ENCODE measurements around the gene MRPL12.

MRPL12 gene

DNA sequence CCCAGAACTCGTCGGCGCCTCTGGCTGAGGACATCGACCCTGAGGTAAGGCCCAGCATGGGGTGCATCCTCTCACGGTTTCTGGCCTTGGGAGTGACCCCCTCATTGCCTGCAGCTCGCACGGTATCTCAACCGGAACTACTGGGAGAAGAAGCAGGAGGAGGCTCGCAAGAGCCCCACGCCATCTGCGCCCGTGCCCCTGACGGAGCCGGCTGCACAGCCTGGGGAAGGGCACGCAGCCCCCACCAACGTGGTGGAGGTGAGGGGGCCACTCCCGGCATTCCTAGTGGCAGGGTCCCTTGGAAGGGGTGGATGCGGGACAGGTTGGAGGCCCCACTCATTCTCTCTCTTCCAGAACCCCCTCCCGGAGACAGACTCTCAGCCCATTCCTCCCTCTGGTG, 8.4 kb upstream of the MRPL12 start:
- H3K4me1 ChIP-seq, result no peaks in the 10 kb centered on the region
- no peaks in the 10 kb centered on the region for H3K9me3 ChIP-seq
- H3K27me3 ChIP-seq, result no peaks in the 10 kb centered on the region
- H3K36me3 ChIP-seq, result peaks cover 81% of the 10 kb centered on the region
- TF ChIP-seq, protein P1, sequence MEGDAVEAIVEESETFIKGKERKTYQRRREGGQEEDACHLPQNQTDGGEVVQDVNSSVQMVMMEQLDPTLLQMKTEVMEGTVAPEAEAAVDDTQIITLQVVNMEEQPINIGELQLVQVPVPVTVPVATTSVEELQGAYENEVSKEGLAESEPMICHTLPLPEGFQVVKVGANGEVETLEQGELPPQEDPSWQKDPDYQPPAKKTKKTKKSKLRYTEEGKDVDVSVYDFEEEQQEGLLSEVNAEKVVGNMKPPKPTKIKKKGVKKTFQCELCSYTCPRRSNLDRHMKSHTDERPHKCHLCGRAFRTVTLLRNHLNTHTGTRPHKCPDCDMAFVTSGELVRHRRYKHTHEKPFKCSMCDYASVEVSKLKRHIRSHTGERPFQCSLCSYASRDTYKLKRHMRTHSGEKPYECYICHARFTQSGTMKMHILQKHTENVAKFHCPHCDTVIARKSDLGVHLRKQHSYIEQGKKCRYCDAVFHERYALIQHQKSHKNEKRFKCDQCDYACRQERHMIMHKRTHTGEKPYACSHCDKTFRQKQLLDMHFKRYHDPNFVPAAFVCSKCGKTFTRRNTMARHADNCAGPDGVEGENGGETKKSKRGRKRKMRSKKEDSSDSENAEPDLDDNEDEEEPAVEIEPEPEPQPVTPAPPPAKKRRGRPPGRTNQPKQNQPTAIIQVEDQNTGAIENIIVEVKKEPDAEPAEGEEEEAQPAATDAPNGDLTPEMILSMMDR (IDR thresholded peaks at IDR 0.05; ENCODE audit: low read depth, low read length), result no peak
- no peak for DNase-seq
- no peak overlapping the region for H3K4me3 ChIP-seq (ENCODE audit: low read depth, low read length)

DNA sequence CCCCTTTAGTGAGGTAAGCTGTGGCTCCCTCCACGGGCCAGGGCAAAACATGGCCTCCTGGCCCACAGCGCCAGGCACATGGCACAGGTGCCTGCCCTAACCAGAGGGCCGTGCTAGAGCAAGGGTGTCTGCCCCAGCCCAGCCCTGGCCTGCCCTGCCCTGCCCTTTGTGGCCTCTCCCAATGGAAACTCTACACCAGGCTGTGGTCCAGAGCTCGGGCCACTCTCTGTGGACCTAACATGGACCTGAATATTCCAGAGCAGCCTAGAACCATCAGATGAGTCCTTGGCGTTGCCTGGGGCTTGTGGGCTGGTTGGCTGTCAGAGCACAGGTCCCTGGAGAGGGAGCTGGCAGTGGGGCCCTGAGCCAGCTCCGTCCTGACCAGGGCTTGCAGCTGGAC, 8.0 kb upstream of the MRPL12 start:
- no peak for DNase-seq
- TF ChIP-seq, protein P1 (IDR thresholded peaks at IDR 0.05; ENCODE audit: low read depth, low read length), result no peak
- Histone ChIP-seq H3K9me3 (no peaks in the 10 kb centered on the region), H3K36me3 (peaks cover 79% of the 10 kb centered on the region), H3K4me1 (no peaks in the 10 kb centered on the region), H3K27me3 (no peaks in the 10 kb centered on the region), H3K4me3 (ENCODE audit: low read depth, low read length) (no peak overlapping the region)

DNA sequence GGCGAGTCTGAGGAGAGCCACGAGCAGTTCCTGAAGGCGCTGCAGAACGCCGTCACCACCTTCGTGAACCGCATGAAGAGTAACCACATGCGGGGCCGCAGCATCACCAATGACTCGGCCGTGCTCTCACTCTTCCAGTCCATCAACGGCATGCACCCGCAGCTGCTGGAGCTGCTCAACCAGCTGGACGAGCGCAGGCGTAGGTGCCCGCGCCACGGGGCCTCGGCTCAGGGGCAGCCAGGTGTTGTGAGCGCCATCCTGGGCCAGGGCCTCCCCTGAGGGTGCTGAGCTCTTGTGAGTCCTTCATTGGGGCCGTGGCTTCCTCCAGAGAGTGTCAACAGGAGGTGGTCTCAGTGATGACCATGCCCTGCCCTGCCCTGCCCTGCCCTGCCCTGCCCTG, 7.4 kb upstream of the MRPL12 start:
- Histone ChIP-seq H3K36me3 (peaks cover 75% of the 10 kb centered on the region), H3K27me3 (no peaks in the 10 kb centered on the region), H3K9me3 (no peaks in the 10 kb centered on the region), H3K4me1 (no peaks in the 10 kb centered on the region), H3K4me3 (ENCODE audit: low read depth, low read length) (no peak overlapping the region)
- TF ChIP-seq, protein P1 (IDR thresholded peaks at IDR 0.05; ENCODE audit: low read depth, low read length), result no peak
- DNase-seq, result no peak

DNA sequence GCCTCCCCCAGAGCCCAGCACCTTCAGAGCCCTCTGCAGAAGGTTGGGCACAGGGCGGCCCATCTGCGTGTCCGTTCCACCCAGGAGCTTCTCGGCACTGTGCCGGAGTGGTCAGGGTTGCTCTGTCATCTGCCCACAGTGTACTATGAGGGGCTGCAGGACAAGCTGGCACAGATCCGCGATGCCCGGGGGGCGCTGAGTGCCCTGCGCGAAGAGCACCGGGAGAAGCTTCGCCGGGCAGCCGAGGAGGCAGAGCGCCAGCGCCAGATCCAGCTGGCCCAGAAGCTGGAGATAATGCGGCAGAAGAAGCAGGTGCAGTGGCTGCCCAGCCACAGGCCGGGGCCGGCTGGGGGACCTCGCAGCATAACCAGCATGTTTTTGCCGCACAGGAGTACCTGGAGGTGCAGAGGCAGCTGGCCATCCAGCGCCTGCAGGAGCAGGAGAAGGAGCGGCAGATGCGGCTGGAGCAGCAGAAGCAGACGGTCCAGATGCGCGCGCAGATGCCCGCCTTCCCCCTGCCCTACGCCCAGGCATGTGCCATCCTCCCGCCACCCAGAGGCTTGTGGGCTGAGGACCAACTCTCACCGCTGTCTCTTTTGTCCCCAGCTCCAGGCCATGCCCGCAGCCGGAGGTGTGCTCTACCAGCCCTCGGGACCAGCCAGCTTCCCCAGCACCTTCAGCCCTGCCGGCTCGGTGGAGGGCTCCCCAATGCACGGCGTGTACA, 6.8 kb upstream of the MRPL12 start:
- TF ChIP-seq, protein P1 (IDR thresholded peaks at IDR 0.05; ENCODE audit: low read depth, low read length), result no peak
- Histone ChIP-seq H3K27me3 (no peaks in the 10 kb centered on the region), H3K9me3 (no peaks in the 10 kb centered on the region), H3K4me3 (ENCODE audit: low read depth, low read length) (no peak overlapping the region), H3K4me1 (no peaks in the 10 kb centered on the region), H3K36me3 (peaks cover 75% of the 10 kb centered on the region)
- DNase-seq, result no peak

DNA sequence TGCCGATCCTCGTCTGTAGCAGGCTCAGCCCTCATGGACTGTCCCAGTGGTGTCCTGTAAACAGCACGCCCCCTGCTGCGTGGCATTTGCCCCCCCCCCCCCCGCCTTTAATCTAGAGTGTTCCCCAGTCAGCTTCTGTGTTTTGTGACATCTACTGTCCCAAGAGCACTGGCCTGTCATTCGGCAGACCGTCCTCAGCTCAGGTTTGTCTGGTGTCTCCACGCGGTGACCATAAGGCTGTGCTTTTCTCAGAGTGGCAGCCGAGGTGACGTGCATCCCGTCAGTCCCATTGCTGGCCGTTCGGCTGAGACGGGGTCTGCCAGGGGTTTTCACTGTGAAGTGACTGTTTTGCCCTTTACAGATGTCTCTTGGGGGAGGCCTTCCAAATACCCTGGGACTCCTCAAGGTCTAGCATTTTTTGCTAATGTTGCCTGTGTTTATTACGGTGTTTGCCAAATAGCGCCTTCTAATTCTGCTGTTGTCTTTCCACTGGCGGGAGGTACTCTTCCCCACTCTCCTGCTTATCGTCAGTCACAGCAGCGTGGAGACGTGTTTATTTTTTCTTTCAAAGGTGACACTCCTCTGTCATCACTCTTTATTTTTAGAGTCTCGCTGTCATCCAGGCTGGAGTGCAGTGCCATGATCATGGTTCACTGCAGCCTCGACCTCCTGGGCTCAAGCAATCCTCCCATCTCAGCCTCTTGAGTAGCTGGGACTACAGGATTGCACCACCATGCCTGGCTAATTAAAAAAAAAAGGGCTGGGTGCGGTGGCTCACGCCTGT, 5.7 kb upstream of the MRPL12 start:
- H3K36me3 ChIP-seq, result peaks cover 73% of the 10 kb centered on the region
- no peaks in the 10 kb centered on the region for H3K9me3 ChIP-seq
- DNase-seq, result no peak
- H3K27me3 ChIP-seq, result no peaks in the 10 kb centered on the region
- no peak overlapping the region for H3K4me3 ChIP-seq (ENCODE audit: low read depth, low read length)
- no peaks in the 10 kb centered on the region for H3K4me1 ChIP-seq
- TF ChIP-seq, protein P1 (IDR thresholded peaks at IDR 0.05; ENCODE audit: low read depth, low read length), result no peak
